Fibroblast of lung (primary cell): ENCODE results near the gene SYNE1.

Experiments used
- CTCF ChIP-seq, 2 donors: IDR thresholded peaks in 1 of 2; conservative IDR thresholded peaks in 1 of 2; 1 replicate in 1 of 2; 2 replicates in 1 of 2; pipeline ENCODE4 v1.5.1; 2011 to 2012; ENCODE audit warnings: low read length in 2 of 2, control low read depth in 1 of 2, inconsistent platforms in 1 of 2, low read depth in 1 of 2, mild to moderate bottlenecking in 1 of 2
- EZH2 ChIP-seq: IDR thresholded peaks from 2 replicates; pipeline ENCODE4 v1.5.1; 2012; ENCODE audit warnings: low read length, control low read depth, mild to moderate bottlenecking; ENCODE audit errors: missing control alignments

DNA sequence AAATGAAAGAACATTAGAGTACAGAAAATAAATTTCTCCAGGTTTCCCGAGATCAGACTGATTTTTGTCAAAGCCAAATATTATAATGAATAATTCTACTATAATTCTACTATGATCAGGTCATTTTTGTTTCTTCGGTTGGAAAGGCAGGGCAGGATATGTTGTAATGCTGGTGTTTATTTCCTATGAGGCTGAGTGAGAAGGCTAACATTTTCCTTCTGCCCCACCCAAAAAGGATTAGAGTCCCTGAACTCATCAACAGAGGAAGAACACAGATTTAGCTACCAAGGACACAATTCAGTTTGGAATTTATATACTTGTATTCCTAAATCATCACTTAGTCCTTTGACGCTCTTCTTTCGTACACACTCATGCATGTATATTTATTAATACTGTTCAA is 318.9 kb downstream of the SYNE1 start:
- TF ChIP-seq CTCF (conservative IDR thresholded peaks at IDR 0.05 in 1 of 2, IDR thresholded peaks at IDR 0.05 in 1 of 2; ENCODE audit: low read depth in 1 of 2, low read length in 2 of 2): no peak
- no peak for TF ChIP-seq EZH2
